GM18861 (cell line): ENCODE results near the gene SBDS.
"Not testable (repeated sequence)": the region's sequence is repeated elsewhere in the genome, so short reads cannot be mapped to it uniquely, and the experiment has no call there.

ENCODE experiments used
- ATAC-seq: cut with Tn5 transposase; IDR thresholded peaks from one replicate; pipeline ENCODE4 v1.9.1; 2021; ENCODE audit not compliant: unreplicated experiment

Gene SBDS

GRCh38 chr7:66996444-66997191, 1.2 kb upstream of the SBDS start, which contains the start of gene TYW1:
Gene TYW1, plus strand, starts transcription at chr7:66996833. Its CDS starts 146 bp downstream, at chr7:66996979.
- ATAC-seq = peak; percentile 79

DNA sequence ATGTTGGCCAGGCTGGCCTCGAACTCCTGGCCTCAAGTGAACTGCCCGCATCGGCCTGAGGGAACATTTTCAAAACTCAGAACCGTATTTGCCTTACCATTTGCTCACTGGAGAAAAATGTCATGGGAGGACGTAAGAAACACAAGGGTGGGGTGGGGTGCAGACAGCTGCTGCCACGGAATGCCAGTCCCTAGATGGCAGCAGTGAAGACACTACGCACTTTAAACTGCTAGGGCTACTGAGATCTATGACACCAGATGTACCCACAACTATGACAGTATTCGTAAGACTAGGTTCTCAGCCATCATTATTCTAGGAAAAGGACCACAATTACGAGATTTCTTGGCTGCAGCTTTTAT, 716 bp downstream of the SBDS start:
- ATAC-seq = peak; percentile 36

DNA sequence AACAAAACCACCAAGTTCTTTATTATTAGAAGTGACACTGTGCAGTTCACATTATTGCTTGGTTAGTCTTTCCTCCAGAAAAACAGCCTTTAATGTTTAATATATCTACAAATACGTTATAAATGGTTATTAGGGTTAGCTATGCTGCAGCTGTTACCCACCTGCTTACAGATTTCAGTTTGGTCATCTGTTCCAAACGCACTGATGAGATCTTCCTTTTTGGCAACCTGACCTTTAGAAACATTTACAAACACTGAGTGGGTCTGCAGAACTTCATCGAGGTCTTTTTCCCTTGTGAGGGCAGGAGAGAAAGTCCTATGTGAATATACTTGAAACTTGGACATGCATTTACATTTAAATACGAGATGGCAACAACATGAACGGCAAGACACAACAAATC, 1.3 kb downstream of the SBDS start:
- not testable (repeated sequence) for ATAC-seq

- not testable (repeated sequence) for ATAC-seq
These were observed 5.8 kb downstream of the SBDS start for GRCh38 chr7:66989552-66989951.

DNA sequence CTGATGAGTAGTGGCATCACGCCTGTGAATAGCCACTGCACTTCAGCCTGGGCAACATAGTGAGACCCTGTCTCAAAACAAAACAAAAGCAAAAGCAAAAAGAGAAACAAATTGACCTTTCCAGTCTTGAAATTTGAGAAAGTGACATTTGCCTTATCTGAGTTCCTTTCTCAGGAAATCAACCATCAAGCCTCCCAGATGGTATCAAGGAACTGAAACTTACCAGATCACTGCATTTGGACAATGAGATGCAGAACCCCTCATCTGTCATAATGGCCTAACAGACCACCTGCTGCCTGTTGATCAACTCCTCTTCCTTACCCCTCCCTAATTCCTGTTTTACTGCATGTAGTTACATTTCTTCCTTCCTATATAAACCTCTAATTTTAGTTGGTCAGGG, 15.1 kb downstream of the SBDS start:
- not testable (repeated sequence) for ATAC-seq

DNA sequence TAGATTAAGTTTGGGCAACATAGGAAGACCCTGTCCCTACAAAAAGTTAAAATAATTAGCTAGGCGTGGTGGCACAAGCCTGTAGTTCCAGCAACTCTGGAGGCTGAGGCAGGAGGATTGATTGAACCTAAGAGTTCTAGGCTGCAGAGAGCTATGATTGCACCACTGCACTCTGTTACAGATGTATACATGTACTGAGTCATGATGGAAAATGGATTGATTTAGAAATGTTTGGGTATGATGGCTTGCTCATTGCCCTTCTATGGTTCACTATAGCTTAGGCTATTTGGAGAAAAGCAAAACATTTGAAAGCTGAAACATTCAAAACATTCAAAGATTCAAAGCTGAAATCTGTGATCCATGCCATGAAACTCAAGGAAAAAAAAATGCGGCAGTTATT, 16.4 kb downstream of the SBDS start:
- not testable (repeated sequence) for ATAC-seq

DNA sequence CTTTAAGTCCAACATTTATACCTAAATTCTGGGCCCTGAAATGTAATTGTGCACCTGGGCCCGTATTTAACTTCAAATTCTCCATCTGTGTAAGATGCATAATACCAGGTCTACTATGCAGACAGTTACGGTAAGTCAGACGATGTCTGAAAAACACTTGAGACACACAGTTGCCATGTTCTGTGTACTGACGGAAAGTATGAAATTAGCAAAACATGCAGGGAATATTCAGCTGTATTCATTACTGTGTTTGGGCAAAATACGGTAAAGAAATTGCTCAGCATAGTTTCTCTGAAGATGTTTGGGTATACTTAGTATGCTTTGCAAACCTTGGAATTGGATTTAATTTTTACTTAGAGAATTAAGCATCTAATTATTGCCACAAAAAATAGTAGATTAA, 17.1 kb downstream of the SBDS start:
- ATAC-seq = not testable (repeated sequence)

- ATAC-seq = no peak
These were observed 20.3 kb downstream of the SBDS start for GRCh38 chr7:66974986-66975590.

- ATAC-seq = no peak
These were observed 25.1 kb downstream of the SBDS start for GRCh38 chr7:66970310-66970709.

GRCh38 chr7:66969001-66969400, 26.4 kb downstream of the SBDS start:
- ATAC-seq = not testable (repeated sequence)

- ATAC-seq = no peak
These were observed 28.4 kb downstream of the SBDS start for GRCh38 chr7:66967029-66967428.

DNA sequence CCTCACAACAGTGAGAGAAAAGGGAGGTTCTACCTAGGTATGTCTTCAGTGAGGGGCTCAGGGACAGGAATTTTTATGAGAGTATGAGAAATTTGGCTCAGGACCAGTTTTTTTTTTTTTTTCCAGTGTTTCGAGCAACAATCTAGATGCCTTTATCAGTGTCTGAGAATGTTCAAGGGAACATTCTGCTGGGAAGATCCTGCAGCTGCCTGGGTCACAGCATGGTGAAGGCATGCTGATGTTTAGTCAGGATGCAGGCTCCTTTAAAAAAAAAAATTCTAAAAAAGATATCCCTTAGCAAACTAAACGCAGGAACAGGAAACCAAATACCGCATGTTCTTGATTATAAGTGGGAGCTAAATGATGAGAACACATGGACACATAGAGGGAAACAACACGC, 31.0 kb downstream of the SBDS start:
- ATAC-seq = no peak

DNA sequence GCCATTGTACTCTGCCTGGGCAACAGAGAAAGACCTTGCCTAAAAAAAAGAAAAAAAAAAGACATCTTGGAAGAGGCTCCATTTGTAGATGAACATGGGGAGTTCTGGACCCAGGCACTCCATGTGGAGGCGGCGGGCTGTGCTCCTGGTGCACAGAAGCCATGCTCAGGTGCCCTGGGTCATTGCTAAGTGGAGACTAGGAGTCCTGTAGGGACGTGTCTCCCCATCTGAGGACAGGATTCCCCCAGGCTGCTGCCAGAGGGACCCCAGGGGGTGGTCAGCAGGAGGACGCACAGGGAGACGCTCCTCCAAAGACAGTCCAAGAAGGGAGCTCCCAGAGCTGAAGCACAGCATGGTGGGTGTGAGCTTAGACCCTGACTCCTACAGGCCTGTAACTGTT, 34.3 kb downstream of the SBDS start:
- ATAC-seq = no peak

DNA sequence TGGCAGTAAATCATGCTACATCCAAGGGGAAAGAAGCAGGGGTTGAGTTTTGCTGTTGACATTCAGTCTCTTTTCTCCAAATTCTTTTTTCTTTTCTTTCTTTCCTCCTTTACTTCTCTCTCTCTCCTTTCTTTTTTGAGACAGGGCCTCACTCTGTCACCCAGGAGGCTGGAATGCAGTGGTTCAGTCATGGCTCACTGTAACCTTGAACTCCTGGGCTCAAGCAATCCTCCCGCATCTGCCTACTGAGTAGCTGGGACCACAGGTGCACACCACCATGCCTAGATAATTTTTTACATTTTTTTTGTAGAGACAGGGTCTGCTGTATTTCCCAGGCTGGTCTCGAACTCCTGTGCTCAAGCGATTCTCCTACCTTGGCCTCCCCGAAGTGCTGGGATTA, 35.2 kb downstream of the SBDS start:
- ATAC-seq = no peak

DNA sequence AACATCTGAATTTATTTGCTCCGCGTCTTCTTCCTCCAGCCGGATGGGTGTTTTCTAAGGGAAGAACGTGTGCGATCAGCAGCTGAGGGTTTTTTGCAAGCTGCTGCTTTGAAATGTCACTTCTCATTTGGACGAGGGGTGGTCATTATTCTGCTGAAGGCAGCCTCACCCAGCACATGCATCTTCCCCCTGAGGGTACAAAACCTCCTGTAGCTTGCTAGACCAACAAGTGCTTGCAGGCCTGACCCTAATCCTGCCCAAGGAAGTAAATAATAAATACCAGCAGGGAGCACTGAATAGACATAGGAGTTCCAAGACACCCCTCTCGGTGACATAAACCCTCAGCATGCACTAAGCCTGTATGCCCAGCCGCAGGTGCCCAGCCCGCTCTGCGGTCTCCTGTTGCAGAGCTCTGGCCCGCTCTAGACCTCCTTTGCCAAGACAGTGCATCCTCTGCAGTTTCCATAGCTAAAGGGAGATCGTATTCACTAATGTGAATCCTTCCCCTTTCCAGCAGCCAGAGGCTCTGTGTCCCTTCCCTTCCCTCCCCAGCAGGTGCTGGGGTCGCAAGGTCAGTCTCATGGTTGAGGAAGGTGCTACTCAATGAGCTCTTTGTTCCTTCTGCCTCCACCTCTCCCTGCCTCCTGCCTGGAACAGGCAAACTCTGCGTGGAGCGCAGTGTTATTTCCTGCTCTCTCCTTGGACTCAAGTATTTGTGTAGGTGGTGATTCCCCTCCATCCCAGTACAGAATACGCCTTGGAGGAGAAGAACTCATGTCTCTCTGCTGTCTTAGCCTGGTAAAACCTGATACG, 36.6 kb downstream of the SBDS start:
- no peak for ATAC-seq

DNA sequence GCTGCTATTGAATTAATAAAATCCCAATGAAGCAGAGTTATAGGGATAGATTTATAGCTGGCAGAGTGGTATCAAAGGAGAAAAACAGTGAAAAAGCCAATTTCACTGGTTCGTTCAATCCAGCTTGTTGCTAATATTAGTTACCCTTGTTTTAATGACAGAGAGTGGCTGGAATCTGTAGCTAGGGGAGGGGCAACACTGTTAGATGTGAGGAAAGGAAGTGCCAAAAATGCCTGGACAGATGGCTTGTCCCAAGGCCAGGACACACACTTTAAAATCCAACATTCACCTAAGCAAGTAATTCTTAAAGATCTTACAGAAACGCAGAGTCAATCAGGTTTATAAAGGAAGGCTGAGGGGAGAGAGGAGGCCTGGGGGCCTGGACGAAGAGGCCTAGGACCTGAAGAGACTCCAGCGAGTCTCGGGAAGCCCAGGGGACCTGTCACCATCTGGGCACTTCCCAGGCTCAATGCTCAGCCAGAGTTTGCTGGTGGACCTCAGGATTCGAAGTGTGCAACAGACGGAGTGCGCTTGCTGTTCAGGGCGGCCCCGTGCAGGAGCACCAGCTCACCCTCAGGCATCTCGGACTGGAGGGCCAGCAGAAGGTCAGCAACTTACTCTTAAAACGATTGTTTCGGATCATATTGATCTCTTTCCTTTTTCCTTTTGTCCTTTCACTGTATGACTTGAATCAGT, 37.6 kb downstream of the SBDS start:
- no peak for ATAC-seq

- no peak for ATAC-seq
These were observed 42.4 kb downstream of the SBDS start for GRCh38 chr7:66953044-66953427.

DNA sequence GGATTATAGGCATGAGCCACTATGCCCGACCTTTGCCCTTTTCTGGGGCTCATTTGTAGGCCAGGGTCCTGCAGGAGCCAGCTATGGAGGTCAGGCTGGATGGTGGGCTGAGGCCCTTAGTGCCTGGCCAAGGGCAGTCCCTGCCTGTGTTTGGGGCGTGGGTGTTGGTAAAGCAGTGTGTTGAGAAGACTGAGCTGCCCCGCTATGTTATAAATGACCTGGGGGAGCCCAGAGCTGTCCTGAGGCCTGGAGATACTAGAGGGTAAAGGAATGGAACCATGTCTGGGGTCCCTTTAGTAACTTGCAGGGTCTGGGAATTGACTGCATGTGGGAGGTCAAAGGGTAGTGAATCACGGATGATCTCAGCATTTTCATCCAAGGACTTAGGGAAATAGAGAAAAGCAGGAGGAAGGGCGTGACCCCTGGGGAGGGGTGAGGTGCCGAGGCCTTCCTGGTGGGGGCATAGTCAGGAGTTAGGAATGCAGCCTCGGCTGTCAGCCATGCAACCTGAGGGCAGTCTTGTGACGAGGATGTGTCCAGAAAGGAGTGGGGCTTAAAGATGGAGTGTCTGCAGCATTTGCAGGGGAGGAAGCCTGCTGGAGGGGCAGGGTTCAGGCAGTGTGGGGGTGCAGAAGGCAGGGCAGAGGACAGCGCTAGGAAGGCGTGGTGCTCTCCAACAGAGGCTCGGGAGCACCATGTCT, 42.9 kb downstream of the SBDS start:
- ATAC-seq = no peak

DNA sequence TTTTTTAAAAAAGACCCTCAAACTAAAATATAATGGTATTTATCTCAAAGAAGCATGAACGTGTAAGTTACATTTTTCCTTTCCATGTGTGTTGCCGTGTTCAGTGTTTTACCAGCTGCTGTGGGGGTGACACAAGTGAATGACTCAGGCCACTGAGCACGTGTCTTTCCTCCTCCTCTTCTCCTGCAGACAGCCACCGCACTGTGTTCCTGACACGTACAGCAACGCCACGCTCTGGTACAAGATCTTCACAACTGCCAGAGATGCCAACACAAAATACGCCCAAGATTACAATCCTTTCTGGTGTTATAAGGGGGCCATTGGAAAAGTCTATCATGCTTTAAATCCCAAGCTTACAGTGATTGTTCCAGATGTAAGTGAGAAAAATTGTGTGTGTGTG, 44.6 kb downstream of the SBDS start:
- ATAC-seq = no peak

GRCh38 chr7:66950311-66950710, 45.1 kb downstream of the SBDS start:
- ATAC-seq = no peak
